GM21381 (cell line): ENCODE data around the gene ING3.
"Not testable (repeated sequence)": the region's sequence is repeated elsewhere in the genome, so short reads cannot be mapped to it uniquely, and the experiment has no call there.

Experiments used
- ATAC-seq: cut with Tn5 transposase; IDR thresholded peaks from one replicate; pipeline ENCODE4 v1.9.1; 2021; ENCODE audit warnings: mild to moderate bottlenecking, moderate library complexity; ENCODE audit not compliant: unreplicated experiment

The ING3 gene

DNA sequence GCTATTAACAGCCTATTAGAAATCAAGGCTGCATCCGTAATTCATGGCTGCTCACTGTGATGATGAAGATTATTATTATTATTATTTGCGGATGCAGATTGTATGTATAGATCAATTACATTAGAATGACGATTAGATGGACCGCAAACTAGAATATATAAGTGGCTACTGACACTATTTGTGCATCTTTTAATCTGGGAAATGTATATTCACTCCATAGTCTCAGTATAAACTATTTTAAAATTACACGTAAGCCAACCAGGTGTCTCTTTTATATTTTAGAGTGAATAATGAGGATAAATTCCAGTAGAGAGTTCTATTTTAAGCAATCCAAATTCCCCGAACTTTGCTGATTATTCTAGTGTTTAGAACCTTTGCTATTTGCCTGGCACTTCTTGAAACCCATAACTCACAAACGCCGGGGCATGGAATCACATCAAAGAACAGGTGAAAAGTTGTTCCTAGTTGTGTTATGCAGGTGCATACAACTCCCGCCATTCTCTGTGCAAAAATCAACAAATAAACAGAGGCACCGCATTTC is 509 bp upstream of the ING3 start:
- ATAC-seq: no peak

DNA sequence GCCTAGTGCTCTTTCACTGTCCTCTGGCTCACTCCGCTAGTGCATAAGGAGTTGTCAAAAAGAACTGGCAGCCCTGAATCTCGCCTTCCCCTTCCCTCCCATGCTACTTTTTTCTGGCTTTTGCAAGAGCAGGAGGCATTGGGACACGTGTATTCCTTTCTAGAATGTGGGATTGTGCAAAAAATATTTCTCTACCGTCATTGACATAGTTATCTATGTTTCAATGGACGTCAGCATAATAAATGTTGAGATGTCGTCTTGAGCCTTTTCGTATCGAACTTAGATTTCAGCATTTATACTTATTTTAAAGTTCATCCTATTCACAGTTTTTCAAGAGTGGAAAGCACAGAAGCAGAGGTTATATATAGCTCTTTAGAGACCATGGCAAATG is 727 bp downstream of the ING3 start:
- ATAC-seq: no peak

DNA sequence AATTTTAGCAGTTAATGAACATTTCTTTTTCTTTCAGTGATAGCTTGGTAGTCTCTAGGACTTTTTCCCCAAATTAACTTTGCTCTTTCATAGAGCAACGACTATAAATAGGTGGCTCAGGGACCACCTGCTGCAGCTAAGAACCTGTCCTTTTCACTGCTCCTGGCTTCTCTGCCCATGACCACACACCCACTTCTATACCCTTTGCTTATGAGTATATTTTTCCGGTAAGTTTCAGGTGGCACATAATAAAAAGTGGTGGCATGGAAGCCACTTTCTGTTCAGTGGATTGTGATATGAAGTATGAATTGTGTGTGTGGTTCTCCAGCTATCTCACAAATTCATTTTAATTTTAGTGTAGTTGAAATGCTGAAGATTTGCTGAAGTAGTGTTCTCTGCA is 1.2 kb downstream of the ING3 start:
- ATAC-seq: no peak

DNA sequence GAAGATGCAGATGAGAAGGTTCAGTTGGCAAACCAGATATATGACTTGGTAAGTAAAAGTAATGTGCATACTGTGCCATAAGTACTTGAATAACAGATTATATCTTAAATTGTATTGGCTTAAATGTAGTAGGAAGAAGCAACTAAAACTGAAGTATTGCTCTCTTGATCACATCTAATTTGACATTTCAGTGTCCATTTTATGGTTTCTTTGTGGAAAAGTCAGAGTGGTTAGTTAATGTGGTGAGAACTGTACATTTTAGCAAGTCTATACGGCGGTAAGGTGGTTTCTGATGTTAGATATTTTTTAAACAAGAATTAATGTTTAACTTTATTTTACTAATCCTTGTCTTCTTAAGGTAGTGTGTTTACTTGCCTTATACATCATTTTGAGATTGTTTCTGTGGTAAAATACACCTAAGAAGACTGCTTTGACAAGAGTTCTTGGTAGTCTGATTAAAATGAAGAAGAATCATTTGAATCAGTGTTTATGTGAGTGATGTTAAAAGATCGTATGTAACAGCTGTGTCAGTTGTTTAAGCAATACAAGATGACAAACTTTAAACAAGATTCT is 5.1 kb downstream of the ING3 start:
- peak; percentile 44 for ATAC-seq

DNA sequence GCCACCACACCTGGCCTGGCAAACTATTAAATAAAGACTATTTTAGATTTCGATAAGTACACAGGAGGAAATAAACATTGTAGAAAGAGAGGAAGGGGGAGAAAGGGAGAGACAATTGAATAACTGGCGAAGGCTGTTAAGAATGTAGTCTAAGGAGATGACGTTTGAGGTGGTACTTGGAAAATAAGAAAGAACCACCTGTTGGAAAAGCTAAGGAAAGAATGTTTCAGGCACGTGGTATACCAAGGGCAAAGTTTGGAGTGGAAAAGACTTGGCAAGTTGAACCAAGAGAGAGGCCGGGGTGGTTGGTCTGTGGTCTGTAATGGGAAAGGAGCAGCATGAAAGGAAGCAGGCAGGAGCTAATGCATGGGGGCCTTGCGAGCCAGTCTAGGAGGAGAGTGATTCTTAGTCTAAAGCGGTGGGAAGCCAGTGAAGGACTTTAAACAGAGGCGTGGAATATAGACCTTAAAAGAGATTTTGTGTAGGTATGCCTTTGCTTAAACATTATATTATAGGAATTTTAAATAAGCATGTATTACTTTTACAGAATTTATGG is 9.4 kb downstream of the ING3 start:
- no peak for ATAC-seq

DNA sequence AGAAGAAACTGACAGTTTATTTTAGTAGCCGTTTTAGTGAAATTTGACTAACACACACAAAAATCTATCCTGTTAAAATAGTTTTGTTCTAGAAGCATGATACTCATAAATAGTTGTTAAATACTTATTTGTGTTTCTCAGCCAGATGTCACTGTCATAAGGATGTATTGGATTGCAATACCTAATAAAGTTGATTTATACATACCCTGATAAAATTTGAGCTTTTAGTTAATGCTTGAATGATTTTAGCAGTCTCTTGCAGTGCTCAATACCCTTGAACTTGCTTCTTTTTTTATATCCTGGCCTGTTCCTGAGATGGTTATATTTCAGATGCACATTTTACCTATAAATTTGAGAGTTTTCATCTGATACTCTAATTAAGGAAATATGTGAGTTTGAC is 10.1 kb downstream of the ING3 start:
- no peak for ATAC-seq

DNA sequence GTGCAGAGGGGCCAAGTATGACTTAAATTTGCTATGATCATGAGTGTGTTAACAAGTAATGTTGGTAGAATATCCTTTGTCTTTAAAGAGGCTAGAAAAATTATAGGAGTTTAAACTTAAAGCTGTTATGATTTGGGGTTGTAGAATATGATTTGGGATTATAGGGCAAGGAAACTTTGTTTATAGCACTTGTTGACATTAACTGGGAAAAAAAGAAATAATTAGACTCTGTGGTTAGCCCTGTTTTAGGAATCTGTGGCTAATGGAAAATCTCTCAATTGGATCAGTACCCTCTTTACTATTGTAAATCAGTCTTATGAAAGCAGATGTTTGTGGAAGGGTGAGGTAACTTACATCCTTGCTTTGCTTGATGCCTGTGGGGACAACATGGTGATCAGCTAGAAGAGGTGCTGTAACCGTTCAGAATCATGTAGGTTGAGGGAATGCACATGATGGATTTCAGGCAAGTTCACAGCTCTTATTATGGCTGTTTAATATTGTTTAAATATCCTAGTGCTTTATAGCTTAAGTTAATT is 11.1 kb downstream of the ING3 start:
- ATAC-seq: no peak

DNA sequence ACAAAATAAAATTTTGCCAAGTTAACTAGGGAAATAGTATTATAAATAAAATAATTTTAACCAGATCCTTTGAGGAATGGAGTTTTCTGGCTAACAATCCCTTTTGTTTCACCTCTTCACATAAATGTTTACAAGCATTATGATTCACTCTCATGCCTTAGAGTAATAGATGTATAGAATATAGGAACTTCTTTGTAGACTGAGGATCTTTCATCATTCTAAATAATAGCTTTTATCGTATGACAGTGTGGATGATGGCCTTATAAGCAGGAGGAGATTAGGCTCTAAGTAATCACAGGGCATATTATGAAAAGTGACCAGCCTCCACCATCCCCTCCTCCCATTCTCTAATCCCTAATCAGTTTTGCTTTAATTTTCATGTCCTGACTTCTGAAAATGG is 13.5 kb downstream of the ING3 start:
- no peak for ATAC-seq

DNA sequence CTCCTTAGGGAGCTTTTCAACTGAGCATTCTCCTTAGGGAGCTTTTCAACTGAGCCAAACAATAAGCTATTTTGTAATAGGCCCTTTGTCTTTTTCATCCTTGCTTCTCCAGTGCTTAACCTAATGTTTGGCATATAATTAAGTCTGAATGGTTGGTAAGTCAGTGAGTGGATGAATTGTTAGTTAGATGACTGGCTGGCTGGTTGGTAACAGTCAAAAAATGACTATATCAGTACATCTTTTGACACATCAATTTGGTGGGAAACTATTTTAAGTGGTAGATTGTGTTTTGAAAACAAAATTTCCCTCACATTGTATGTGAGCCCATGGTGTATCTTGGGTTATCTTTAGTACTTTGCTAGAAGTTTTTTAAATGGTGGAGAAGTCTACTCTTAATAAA is 16.4 kb downstream of the ING3 start:
- no peak for ATAC-seq

DNA sequence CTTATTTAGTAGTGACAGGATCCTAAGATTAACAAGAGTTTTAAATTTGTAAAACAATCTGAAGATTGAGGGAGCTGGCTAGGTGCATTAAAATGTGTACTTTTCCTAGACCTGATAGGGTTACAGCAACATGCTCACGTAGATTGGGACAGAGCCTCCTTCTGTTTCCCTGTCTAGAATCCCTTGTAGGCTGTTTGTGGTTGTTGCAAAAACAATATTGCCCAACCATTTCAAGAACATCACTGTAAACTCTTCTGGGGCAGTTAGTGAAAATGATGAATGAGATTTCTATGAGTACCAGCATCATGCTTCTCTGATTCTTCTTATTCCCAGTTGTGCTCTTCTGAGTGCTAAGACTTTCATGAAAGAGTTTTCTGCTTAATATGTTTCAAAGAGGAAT is 23.3 kb downstream of the ING3 start:
- no peak for ATAC-seq

DNA sequence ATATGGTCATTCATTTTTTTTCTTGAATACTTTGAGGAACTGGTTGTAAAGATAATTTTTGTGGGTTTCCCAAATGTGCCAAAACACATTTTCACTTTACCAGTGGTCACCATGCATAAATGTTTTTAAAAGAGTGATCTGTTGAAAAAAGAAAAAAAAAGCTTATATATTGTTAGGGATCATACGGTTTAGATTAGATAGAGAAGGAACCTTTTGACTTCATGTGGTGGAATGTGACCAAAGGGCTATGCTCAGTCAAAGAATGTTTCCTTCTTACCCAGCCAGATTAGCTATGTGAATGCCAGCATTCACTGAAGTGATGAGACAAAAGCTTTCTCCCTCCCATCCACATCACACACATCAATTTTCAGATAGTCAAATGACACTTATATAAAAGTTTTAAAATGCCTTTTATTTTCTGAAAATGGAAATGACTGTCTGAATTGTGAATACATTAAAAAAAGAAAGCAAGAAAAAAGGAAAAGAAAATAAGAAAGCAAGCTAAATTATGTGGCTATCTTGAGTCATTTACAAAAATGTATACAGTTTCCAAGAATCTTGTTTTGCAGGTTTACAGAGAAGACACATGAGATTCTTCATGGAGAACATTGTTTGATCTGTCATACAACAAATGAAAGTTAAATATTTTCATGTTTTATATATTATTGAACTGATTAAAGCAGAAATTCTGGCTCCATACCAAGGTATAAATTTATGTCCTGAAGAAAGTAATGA is 29.4 kb downstream of the ING3 start:
- ATAC-seq: no peak

DNA sequence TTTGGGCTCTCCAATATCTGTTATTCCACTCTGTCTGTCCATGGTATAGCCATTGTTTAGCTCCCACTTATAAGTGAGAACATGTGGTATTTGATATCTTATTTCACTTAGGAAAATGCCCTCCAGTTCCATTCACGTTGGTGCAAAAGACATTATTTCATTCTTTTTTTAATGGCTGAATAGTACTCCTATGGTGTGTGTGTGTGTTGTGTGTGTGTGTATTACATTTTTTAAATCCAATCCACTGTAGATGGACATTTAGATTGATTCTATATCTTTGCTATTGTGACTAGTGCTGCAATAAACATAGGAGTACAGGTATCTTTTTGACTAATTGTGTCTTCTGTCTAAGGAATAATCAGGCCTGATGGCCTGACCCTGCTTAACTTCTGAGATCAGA is 30.5 kb downstream of the ING3 start:
- ATAC-seq: no peak

DNA sequence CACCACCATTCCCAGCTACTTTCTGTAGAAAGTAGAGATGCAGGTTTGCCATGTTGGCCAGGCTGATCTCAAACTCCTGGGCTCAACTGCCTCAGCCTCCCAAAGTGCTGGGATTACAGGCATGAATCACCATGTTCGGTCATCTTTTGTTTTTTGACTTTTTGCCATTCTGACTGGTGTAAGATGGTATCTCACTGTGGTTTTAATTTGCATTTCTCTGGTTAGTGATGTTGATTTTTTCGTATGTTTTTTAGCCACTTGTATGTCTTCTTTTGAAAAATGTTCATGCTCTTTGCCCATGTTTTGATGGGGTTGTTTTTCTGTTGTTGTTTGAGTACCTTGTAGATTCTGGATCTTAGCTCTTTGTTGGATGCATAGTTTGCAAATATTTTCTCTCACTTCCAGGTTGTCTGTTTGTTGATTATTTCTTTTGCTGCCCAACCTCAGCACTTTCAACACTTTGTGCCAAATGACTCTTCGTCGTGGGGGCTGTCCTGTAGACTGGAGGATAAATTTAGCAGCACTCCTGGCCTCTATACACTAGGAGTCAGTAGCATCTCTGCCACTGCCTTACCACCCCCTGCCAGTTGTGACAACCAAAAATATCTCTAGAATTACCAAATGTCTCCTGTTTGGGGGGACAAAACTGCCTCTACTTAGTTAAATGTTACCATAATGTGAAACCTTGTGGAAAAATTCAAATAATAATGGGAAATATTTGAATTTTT is 31.5 kb downstream of the ING3 start:
- no peak for ATAC-seq

DNA sequence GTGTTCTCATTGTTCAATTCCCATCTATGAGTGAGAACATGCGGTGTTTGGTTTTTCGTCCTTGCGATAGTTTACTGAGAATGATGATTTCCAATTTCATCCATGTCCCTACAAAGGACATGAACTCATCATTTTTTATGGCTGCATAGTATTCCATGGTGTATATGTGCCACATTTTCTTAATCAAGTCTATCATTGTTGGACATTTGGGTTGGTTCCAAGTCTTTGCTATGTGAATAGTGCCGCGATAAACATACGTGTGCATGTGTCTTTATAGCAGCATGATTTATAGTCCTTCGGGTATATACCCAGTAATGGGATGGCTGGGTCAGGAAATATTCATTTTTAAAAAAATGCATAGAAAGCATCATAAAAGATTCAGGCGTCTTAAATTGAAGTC is 33.0 kb downstream of the ING3 start:
- ATAC-seq: not testable (repeated sequence)

DNA sequence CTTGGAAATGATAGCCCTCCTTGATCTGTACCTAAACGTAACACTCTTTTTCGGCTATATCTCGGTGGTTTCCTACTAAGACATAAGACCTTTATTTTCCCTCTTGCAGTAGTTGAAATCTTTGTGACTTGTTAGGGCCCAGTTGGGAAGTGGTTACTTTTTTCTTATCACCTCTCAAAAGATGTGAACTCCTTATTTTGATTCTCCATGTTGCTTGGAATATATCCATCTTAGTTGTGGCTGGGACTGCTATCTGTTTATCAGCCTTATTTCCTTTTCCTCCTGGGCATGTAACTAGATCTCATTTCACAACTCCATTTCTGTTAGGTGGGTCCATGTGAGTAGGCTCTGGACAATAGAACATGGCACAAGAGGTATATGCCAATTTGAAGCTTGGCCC is 33.8 kb downstream of the ING3 start:
- ATAC-seq: no peak

DNA sequence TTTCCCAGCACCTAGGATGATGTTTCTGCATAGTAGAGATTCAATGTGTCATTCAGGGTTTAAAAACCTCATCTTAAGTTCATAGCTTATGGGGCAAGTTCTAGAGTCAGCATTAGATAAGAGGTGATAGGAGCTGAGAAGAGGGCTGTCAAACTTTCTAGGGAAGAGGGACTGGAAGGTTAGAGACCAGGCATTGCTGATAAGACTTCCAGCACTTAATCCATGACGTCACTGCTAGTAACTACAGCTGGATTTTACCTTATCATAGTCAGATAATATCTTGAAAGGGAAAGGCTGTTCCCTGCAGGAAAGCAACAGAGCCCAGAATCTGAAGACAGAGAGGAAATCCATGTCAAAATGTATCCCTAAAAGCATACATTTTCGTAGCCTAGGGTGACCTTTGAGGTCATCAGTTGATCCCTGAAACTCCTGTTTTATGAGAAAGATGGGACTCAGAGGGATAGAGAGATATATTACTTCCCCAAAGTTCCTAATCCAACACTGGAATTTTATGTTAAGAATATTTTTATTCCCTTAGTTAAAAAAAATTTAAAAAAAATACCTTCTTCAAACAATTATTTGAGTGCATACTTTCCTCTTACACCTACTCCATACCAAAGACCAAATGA is 34.7 kb downstream of the ING3 start:
- ATAC-seq: no peak

DNA sequence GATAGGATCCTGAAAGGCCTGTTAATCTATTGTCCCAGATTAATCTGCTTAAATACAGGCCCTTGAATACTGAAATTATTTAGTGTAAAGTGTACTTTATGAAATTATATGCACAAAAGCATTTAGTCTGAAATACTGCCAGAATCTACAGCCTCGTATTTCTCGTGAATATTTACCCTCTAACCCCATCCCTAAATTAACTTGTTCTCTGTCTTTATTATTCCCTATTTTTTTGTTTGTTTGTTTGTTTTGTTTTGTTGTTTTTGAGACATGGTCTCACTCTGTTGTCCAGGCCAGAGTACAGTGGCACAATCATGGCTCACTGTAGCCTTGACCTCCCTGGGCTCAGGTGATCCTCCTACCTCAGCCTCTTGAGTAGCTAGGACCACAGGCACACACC is 35.3 kb downstream of the ING3 start:
- no peak for ATAC-seq

DNA sequence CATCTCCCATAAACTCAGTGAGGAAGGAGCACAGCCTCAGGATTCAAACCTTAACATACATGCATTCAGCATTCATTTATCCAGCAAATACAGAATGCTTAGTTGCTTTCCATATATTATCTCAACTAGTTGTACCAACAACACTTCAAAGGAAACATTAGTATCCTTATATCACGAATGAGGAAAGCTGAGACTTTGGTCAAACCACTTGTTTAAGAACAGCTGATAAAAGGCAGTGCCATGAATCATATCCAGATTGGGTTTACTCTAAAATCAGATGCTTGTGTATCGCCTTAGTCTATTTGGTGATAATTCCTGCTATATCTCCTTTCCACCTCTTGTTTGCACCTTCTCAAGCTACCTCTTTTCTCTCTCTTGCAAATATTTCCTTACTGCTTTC is 36.1 kb downstream of the ING3 start:
- ATAC-seq: no peak

DNA sequence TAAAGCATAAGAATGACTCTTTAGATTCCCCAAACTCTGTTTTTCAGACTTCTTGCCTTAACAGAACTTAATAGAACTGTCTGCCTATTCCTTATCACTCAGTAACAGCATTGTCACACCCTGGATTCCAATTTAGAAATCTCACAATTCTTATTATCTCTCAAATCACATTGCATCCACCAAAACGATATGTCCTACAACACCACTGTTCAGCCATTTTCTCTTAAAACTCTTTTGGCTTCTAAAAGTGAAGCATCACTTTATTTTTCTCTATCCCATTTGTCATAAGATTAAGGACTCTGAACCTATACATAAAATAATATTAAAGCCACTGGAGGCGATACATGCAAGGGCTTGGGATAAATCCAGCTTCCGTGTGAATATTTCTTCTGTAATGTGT is 36.7 kb downstream of the ING3 start:
- ATAC-seq: no peak

DNA sequence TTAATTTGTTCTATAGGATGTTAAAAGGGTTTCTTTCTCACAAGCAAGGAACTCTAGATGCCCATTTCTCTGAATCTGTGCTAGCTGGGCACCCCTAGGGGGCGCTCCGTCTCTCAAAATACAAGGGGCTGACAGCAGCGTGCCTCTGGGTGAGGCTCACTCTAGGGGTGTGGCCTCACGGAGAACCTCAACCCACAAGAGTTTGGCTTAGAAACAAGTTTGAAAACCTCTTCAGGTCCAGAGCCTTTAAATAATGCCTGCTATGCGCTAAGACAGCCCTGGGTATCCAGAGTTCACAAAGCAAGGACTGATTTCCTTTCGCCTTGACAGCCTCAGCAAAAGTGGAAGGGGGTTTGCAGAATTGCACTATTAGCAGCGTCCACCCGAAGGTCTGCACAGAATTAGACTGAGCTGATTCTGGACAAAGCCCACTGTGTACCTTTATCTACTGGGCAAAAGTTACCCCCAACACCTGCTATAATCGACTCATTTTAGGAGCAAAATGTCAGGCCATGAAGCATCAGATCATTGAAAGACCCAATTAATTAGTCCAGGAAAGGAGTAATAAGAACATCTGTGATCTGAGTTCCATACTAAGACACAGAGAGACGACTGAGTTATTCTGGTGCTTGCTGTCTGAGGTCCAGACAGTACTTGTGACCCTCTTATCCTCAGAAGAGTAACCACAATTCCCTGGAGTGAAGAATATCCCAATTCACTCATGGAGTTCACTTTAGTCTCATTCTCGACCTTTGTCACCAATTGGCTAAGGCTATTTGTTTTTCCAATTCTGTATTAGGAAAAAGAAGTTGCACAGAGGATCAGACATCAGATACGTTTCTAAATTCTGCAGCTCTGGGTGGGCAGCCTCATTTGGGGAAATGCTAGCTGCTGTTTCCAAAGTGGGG is 37.4 kb downstream of the ING3 start:
- peak; percentile 94 for ATAC-seq
